GM12872 (cell line): Measurements from ENCODE around the gene IGF2BP2.

ENCODE experiments used
- CTCF ChIP-seq: IDR thresholded peaks from 3 replicates; pipeline ENCODE4 v1.5.1; 2011; ENCODE audit warnings: low read depth, mild to moderate bottlenecking, low read length, moderate library complexity; ENCODE audit not compliant: insufficient read depth

The IGF2BP2 gene

GRCh38 chr3:185750015-185750414 is 74.8 kb downstream of the IGF2BP2 start:
- no peak for TF ChIP-seq CTCF

- no peak for TF ChIP-seq CTCF
Measured at GRCh38 chr3:185746470-185746869, 78.4 kb downstream of the IGF2BP2 start.

- TF ChIP-seq CTCF, result no peak
Measured at GRCh38 chr3:185744997-185745843, 79.6 kb downstream of the IGF2BP2 start.

GRCh38 chr3:185741586-185741985 is 83.3 kb downstream of the IGF2BP2 start:
- no peak for TF ChIP-seq CTCF

- no peak for TF ChIP-seq CTCF
Measured at GRCh38 chr3:185740133-185740532, 84.7 kb downstream of the IGF2BP2 start.

- TF ChIP-seq CTCF, result no peak
Measured at GRCh38 chr3:185739264-185739701, 85.6 kb downstream of the IGF2BP2 start.

- no peak for TF ChIP-seq CTCF
Measured at GRCh38 chr3:185737740-185738680, 86.8 kb downstream of the IGF2BP2 start.
